GM12878 (cell line): ENCODE results near the gene SNAP47. TPM values are rescaled to one million over a fixed set of nuclear protein-coding genes. Genes with fewer than 3 reads are reported as not detected.

Source experiments
- ATAC-seq: fragments of 200-7000 bp; cut with Tn5 transposase; 3 replicates; pipeline ENCODE4 v1.9.1; 2020; ENCODE audit warnings: mild to moderate bottlenecking, moderate library complexity
- BruUV-seq: library from RNA; stranded (reverse); fragments of 400-500 nt; replicated peaks from 2 replicates; lab custom pipeline; 2021; lab: Mats Ljungman, UMichigan
- CTCF ChIA-PET: fragments of 300-600 bp; sonication (Branson Sonifier 250); formaldehyde crosslinking; extraction: SDS; loops from one replicate; lab custom pipeline; 2021; ENCODE audit warnings: inconsistent platforms; lab: Yijun Ruan, JAX
- POLR2A ChIA-PET: fragments of 350-600 bp; formaldehyde crosslinking; extraction: SDS; loops from one replicate; lab custom pipeline; 2021; ENCODE audit warnings: inconsistent platforms; lab: Charles Lee
- RAD21 ChIA-PET: fragments of 300-600 bp; sonication (Branson Sonifier 250); formaldehyde crosslinking; loops from one replicate; lab custom pipeline; 2023; ENCODE audit warnings: antibody characterized with exemption; ENCODE audit not compliant: unreplicated experiment; lab: Charles Lee
- SMC1A ChIA-PET: fragments of 300-600 bp; sonication (Branson Sonifier 250); formaldehyde crosslinking; loops from one replicate; lab custom pipeline; 2023; ENCODE audit not compliant: unreplicated experiment, uncharacterized antibody; lab: Charles Lee
- DNase-seq: peaks from one replicate; pipeline ENCODE4 v3.0.0-alpha.2; 2011; ENCODE audit warnings: low read depth, low spot score
- FAIRE-seq: peaks from 3 replicates; lab custom pipeline; 2011; peaks lifted over from hg19 to GRCh38; lab: Jason Lieb, UNC
- H2AFZ ChIP-seq: 2 replicates; pipeline ENCODE4 v1.6.0; 2011; ENCODE audit warnings: low read depth, low read length, control low read depth; ENCODE audit not compliant: control insufficient read depth
- H3K27ac ChIP-seq: 2 replicates; pipeline ENCODE4 v1.5.1; 2011; ENCODE audit warnings: control low read depth; ENCODE audit not compliant: control insufficient read depth, insufficient read depth
- H3K27me3 ChIP-seq, 2 experiments: replicated peaks in 1 of 2; 2 replicates each; pipeline versions ENCODE4 v1.6.0 to v1.6.1; 2011; ENCODE audit warnings: low read length in 1 of 2; ENCODE audit not compliant: control insufficient read depth in 2 of 2, insufficient read depth in 2 of 2
- H3K36me3 ChIP-seq, 2 experiments: 2 replicates each; pipeline ENCODE4 v1.5.1; 2011; ENCODE audit warnings: low read length in 1 of 2; ENCODE audit not compliant: control insufficient read depth in 2 of 2, insufficient read depth in 2 of 2
- H3K4me1 ChIP-seq: 2 replicates; pipeline ENCODE4 v1.6.1; 2011; ENCODE audit warnings: mild to moderate bottlenecking, low read length, moderate library complexity, mixed read lengths; ENCODE audit not compliant: control insufficient read depth, insufficient read depth
- H3K4me2 ChIP-seq: 2 replicates; pipeline ENCODE4 v1.6.0; 2011; ENCODE audit warnings: control low read depth; ENCODE audit not compliant: control insufficient read depth, insufficient read depth
- H3K4me3 ChIP-seq: fragments of 200-600 bp; sonication (generic); 2 replicates; pipeline ENCODE4 v1.5.1; 2016
- H3K79me2 ChIP-seq: 2 replicates; pipeline ENCODE4 v1.6.0; 2011; ENCODE audit warnings: low read length; ENCODE audit not compliant: control insufficient read depth, insufficient read depth
- H3K9ac ChIP-seq: 2 replicates; pipeline ENCODE4 v1.8.0; 2011; ENCODE audit warnings: low read length, control low read depth, mixed read lengths; ENCODE audit not compliant: control insufficient read depth, insufficient read depth
- H3K9me3 ChIP-seq: replicated peaks from 3 replicates; pipeline ENCODE4 v1.5.1; 2011; ENCODE audit warnings: mild to moderate bottlenecking, low read length; ENCODE audit not compliant: control insufficient read depth, insufficient read depth
- H4K20me1 ChIP-seq: 2 replicates; pipeline ENCODE4 v1.6.0; 2011; ENCODE audit not compliant: control insufficient read depth, insufficient read depth
- CBFB ChIP-seq: IDR thresholded peaks from 2 replicates; pipeline ENCODE4 v1.6.1; 2016; ENCODE audit warnings: antibody characterized with exemption, low read depth
- KLF5 ChIP-seq: fragments of 450-650 bp; IDR thresholded peaks from 2 replicates; pipeline ENCODE4 v1.6.1; 2014; ENCODE audit warnings: mild to moderate bottlenecking; ENCODE audit not compliant: partially characterized antibody
- RELA ChIP-seq: fragments of 450-650 bp; IDR thresholded peaks from 2 replicates; pipeline ENCODE4 v1.8.0; 2014; ENCODE audit warnings: borderline replicate concordance; ENCODE audit not compliant: partially characterized antibody
- ZNF274 ChIP-seq: IDR thresholded peaks from one replicate; pipeline ENCODE4 v1.8.0; 2011; ENCODE audit not compliant: insufficient read length, insufficient read depth
- WGBS: methylation state at CpG from one replicate; pipeline ENCODE4 v1.1.6; 2016; ENCODE audit warnings: low lambda C conversion rate; ENCODE audit not compliant: insufficient replicate concordance, insufficient coverage; ENCODE audit errors: missing lambda C conversion rate; 5-methylcytosine and 5-hydroxymethylcytosine counted together
- in situ Hi-C: fragments of 300-500 bp; cut with MboI; formaldehyde crosslinking; loops from 9 replicates; pipeline ENCODE4 v1.14.3; 2018; ENCODE audit warnings: mixed read lengths
- intact Hi-C: fragments of 100-400 bp; cut with micrococcal nuclease; formaldehyde crosslinking; loops from one replicate; pipeline ENCODE4 v1.14.2; 2022; ENCODE audit not compliant: unreplicated experiment
- polyA plus RNA-seq, 11 experiments: library from polyadenylated mRNA; depleted of rRNA in 4 of 11; unstranded in 6 of 11; stranded (reverse) in 5 of 11; fragments of >200 nt; fragmentation: Nextera tagmentation in 4 of 11; fragmentation: Illumina TruSeq in 1 of 11; extraction: Ambion mirVana in 4 of 11; extraction: Trizol in 1 of 11; gene quantifications; 1 replicate in 1 of 11; 2 replicates in 10 of 11; pipeline versions ENCODE4 v1.2.1 to v1.2.3, GENCODE V29; 2011 to 2016; ENCODE audit warnings: inconsistent platforms in 2 of 11, missing spikeins in 2 of 11, low read depth in 1 of 11
- total RNA-seq, 4 experiments: library from RNA; depleted of rRNA in 3 of 4; stranded (reverse); fragments of >200 nt in 3 of 4; fragmentation: Illumina TruSeq in 1 of 4; extraction: Trizol in 1 of 4; gene quantifications; 2 replicates each; pipeline versions ENCODE4 v1.2.1 to v1.2.3, GENCODE V29; 2013 to 2021
- TF ChIP-seq, protein P1 (sequence below): fragments of 450-650 bp; conservative IDR thresholded peaks from 2 replicates; pipeline ENCODE4 v1.6.1; 2017; ENCODE audit warnings: mild to moderate bottlenecking, moderate library complexity
- TF ChIP-seq, protein P2 (sequence below): fragments of 450-650 bp; IDR thresholded peaks from 2 replicates; pipeline ENCODE4 v1.6.1; 2016; ENCODE audit warnings: mild to moderate bottlenecking
- TF ChIP-seq, protein P3 (sequence below): fragments of 450-650 bp; IDR thresholded peaks from 2 replicates; pipeline ENCODE4 v1.6.1; 2017; ENCODE audit warnings: mild to moderate bottlenecking
- TF ChIP-seq, protein P4 (sequence below): IDR thresholded peaks from 2 replicates; pipeline ENCODE4 v1.6.1; 2012; ENCODE audit warnings: low read depth, low read length, improper control_type of control experiment

The SNAP47 gene
- total and polyA plus RNA-seq, 10 of the 15 experiments (the other 5 are each of a cell fraction or from before 2014, with no cell fraction given): 1.3 to 39.6 (median 25.2) TPM

DNA sequence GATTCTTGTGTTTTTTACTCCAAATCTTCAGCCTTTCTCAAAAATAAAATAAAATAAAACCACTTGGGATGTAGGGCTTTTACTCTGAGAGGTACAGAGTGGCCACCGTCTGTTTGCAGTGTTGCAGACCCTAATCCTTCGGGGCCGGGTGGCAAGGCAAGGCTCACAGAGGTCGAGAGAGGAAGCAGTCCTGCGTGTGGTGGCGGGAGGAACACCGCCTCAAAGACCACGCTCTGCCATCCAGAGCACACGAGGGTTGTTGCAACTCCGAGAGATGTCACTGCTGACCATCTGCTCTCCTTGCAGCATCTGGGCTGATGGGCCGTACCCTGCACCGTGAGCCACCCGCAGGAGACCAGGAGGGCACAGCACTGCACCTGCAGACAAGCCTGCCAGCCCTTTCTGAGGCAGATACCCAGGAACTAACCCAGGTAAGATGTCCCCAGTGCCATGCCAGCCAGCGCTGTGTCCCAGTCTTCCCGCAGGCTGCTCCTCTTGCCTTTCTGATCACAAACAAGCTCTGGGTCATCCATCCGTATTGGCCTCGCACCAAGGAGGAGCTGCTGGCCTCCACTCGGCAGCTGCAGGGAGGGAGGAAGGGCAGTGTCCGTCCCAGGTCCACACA lies 31.5 kb downstream of the SNAP47 start:
- SMC1A ChIA-PET: no interaction called here
- WGBS: 47% methylated on average over 19 of the region's 19 CpGs
- H3K36me3 ChIP-seq: peaks cover 18 to 30% of the 10 kb centered on the region in 2 experiments
- no peaks in the 10 kb centered on the region; the same call in none of the 2 replicates for H3K79me2 ChIP-seq
- no peak overlapping the region for H3K4me3 ChIP-seq
- H3K27me3 ChIP-seq: no peaks in the 10 kb centered on the region
- H2AFZ ChIP-seq: no peak overlapping the region
- TF ChIP-seq, protein P1, sequence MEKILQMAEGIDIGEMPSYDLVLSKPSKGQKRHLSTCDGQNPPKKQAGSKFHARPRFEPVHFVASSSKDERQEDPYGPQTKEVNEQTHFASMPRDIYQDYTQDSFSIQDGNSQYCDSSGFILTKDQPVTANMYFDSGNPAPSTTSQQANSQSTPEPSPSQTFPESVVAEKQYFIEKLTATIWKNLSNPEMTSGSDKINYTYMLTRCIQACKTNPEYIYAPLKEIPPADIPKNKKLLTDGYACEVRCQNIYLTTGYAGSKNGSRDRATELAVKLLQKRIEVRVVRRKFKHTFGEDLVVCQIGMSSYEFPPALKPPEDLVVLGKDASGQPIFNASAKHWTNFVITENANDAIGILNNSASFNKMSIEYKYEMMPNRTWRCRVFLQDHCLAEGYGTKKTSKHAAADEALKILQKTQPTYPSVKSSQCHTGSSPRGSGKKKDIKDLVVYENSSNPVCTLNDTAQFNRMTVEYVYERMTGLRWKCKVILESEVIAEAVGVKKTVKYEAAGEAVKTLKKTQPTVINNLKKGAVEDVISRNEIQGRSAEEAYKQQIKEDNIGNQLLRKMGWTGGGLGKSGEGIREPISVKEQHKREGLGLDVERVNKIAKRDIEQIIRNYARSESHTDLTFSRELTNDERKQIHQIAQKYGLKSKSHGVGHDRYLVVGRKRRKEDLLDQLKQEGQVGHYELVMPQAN: no peak
- no peaks in the 10 kb centered on the region; the same call in 1 of the 2 replicates for H4K20me1 ChIP-seq
- in situ Hi-C loops (no loop called here), intact Hi-C loops (loop anchor here (10.0 kb wide), 1 partner anchor 308 kb away; no protein-coding TSS in a partner anchor)
- ATAC-seq (no peak), FAIRE-seq (no peak), DNase-seq (no peak)
- POLR2A ChIA-PET: no interaction called here
- no peak overlapping the region for H3K9ac ChIP-seq
- no peak overlapping the region for H3K27ac ChIP-seq
- no TSS peak for BruUV-seq
- H3K9me3 ChIP-seq: no peaks in the 10 kb centered on the region
- RAD21 ChIA-PET: no interaction called here
- CTCF ChIA-PET: interaction anchor here (1.0 to 1.6 kb wide), 2 partner anchors 187 to 283 kb away, joined by 3 to 4 read pairs; no protein-coding TSS in a partner anchor
- H3K4me1 ChIP-seq: peaks cover 11% of the 10 kb centered on the region
- H3K4me2 ChIP-seq: no peak overlapping the region

DNA sequence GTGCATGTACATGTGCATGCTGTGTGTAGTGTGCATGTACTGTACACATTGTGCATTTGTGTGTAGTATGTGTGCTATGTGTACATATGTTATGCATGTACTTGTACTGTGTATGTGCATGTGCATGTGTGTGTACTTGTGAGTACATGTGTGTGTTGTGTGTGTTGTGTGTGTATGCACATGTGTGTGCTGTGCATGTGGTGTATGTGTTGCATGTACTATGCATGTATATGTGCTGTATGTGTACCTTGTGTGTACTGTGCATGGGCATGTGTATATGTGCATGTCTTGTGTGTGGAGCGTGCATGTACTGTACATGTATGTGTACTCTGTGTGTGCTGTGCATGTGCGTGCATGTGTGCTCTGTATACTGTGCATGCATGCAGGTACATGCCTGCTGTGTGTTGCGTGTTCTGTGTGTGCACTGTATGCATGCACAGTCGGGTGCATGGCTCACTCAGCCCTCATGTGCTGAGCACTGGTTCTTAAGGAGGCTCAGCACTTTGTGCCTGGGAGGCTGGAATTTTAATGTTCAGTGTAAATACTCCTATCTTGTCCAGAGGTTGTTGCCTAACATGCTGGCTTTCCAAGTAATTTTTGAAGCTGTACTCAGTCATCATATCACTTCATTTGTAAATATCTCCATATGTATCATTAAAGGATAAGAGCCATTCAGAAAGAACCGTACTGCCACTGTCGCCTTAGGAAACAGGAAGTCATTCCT lies 32.3 kb downstream of the SNAP47 start:
- DNase-seq (no peak), FAIRE-seq (no peak), ATAC-seq (no peak)
- no peak overlapping the region for H3K27ac ChIP-seq
- H3K27me3 ChIP-seq: no peaks in the 10 kb centered on the region
- SMC1A ChIA-PET: no interaction called here
- H3K36me3 ChIP-seq: peaks cover 16 to 26% of the 10 kb centered on the region in 2 experiments
- no peak overlapping the region for H3K4me2 ChIP-seq
- H3K79me2 ChIP-seq: no peaks in the 10 kb centered on the region; the same call in none of the 2 replicates
- RAD21 ChIA-PET: no interaction called here
- H2AFZ ChIP-seq: no peak overlapping the region
- H3K4me3 ChIP-seq: no peak overlapping the region
- CTCF ChIA-PET: no interaction called here
- BruUV-seq: no TSS peak
- peaks cover 4% of the 10 kb centered on the region; the same call in 1 of the 2 replicates for H3K4me1 ChIP-seq
- in situ Hi-C loops: no loop called here
- POLR2A ChIA-PET: no interaction called here
- 95% methylated on average over 6 of the region's 6 CpGs for WGBS
- H3K9me3 ChIP-seq: no peaks in the 10 kb centered on the region
- intact Hi-C loops: loop anchor here (10.0 kb wide), 1 partner anchor 307 kb away; no protein-coding TSS in a partner anchor
- no peak overlapping the region for H3K9ac ChIP-seq
- no peaks in the 10 kb centered on the region; the same call in 1 of the 2 replicates for H4K20me1 ChIP-seq
- TF ChIP-seq RELA: no peak
- TF ChIP-seq KLF5: no peak
- TF ChIP-seq ZNF274: no peak
- TF ChIP-seq, protein P2, sequence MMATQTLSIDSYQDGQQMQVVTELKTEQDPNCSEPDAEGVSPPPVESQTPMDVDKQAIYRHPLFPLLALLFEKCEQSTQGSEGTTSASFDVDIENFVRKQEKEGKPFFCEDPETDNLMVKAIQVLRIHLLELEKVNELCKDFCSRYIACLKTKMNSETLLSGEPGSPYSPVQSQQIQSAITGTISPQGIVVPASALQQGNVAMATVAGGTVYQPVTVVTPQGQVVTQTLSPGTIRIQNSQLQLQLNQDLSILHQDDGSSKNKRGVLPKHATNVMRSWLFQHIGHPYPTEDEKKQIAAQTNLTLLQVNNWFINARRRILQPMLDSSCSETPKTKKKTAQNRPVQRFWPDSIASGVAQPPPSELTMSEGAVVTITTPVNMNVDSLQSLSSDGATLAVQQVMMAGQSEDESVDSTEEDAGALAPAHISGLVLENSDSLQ: no peak
- TF ChIP-seq, protein P3, sequence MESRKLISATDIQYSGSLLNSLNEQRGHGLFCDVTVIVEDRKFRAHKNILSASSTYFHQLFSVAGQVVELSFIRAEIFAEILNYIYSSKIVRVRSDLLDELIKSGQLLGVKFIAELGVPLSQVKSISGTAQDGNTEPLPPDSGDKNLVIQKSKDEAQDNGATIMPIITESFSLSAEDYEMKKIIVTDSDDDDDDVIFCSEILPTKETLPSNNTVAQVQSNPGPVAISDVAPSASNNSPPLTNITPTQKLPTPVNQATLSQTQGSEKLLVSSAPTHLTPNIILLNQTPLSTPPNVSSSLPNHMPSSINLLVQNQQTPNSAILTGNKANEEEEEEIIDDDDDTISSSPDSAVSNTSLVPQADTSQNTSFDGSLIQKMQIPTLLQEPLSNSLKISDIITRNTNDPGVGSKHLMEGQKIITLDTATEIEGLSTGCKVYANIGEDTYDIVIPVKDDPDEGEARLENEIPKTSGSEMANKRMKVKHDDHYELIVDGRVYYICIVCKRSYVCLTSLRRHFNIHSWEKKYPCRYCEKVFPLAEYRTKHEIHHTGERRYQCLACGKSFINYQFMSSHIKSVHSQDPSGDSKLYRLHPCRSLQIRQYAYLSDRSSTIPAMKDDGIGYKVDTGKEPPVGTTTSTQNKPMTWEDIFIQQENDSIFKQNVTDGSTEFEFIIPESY: no peak
- TF ChIP-seq, protein P4, sequence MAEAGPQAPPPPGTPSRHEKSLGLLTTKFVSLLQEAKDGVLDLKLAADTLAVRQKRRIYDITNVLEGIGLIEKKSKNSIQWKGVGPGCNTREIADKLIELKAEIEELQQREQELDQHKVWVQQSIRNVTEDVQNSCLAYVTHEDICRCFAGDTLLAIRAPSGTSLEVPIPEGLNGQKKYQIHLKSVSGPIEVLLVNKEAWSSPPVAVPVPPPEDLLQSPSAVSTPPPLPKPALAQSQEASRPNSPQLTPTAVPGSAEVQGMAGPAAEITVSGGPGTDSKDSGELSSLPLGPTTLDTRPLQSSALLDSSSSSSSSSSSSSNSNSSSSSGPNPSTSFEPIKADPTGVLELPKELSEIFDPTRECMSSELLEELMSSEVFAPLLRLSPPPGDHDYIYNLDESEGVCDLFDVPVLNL: no peak
- no peak for TF ChIP-seq CBFB
